ENCODE results near the gene TMEM108.

Gene TMEM108

DNA sequence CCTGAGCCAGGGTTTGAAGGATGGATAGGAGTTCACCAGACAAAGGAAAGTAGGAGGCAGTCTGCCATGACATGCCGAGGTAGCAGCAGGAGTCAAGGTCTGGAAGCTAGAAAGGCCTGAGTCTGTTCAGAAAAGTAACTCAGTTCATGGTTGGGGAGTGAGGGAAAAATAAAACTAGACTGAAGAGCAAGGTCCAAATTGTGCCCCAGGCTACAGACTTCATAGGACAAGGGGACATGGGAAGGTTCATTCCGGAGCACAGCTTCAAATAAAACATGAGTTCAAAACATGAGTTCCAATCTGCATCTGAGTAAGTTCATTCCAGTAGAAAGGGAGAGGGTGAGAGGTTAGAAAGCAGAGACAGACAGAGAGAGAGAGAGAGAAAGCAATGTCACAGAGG is 401.4 kb downstream of the TMEM108 start:
- DNase-seq, result no peak

DNA sequence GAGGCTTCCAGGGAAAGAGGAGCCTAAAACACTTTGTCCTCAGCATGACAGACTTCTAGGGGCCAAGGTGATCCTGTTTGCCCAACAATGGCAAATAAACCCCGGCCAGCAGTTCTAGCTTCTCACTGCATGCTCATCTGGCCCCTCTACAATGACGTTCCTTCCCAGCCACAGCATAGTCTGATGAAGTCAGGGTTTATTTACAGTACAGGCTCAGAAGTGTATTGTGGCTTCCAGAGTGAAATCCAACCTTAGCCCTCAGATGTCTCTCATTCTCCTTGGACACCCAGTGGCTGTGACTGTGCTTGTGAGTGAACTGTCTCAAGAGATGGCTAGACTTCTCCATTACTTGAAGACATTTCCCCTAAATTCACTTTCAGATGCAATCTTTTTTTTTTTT is 402.5 kb downstream of the TMEM108 start:
- DNase-seq, result no peak

DNA sequence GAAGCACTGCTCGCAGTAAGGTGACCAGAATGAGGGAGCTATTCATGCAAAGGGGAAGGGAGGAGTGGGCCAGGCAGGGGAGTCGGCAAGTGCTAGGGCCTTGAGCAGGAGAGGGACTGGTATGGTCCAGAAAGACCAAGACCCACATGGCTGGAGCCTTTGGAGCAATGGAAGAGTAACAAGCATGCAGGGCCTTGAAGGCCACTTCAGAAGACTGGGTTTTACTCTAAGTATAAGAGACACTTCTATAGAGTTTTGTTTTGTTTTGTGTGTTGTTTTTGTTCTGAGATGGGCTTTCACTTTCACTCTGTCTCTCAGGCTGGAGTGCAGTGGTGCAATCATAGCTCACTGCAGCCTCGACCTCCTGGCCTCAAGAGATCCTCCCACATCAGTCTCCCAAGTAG is 403.7 kb downstream of the TMEM108 start:
- peak; percentile 67 for DNase-seq

GRCh38 chr3:133442518-133442917 is 404.3 kb downstream of the TMEM108 start:
- peak; percentile 82 for DNase-seq

DNA sequence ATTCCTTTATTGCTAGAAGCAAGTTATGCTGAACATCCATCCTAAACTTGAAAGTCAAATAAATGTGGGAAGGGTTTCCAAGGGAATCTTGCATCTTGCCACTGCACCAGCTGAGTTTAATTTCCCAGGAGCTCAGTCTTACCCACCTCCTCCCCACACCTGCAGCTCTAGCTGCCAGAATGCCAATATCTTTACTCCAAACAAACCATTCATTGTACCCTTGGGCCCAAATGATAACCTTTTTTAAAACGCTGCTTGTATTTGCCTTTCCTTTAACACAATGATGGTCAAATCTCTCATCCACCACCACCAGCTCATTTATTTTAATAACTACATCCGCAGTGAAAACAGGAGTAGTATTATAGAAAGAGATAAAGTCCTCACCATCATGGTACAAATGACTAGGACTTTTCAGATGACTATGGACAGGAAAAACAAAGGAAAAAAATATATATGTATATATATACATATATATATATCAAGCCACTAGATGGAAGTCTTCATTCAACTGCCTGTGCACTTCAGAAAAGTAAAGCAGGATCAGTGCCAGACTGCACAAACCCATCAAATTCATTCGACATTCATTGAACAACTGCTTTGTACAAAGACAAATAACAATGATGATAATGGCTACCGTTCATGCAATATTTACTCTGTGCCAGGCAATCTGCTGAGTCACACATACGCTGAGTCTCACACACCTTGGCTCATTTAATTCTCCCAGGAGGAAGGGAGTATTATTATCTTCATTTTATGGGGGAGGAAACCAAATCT is 405.6 kb downstream of the TMEM108 start:
- DNase-seq, result peak; percentile 64

DNA sequence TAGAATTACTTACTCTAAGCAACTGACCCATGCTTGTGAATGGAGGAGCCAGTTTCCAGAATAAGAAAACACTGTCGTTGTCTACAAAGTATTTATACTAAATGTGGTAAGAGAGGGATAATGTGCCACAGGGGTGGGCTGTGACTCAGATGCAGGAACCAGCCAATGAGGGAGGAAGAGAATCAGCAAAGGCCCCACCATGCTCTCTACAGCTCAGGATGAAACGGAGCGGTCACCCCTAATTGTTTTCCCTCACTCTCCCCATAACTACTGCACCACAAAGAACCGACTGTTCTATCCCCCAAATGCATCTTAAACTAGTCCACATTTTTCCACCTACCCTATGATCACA is 406.2 kb downstream of the TMEM108 start:
- DNase-seq, result no peak

- no peak for DNase-seq
These were observed 406.9 kb downstream of the TMEM108 start for GRCh38 chr3:133445108-133445507.
